Transverse colon (tissue), 4 donors: Measurements from ENCODE around the gene UGT1A5. TPM values are rescaled to one million over a fixed set of nuclear protein-coding genes. Genes with fewer than 3 reads are reported as not detected.

Source experiments
- DNase-seq: peaks from one replicate; pipeline ENCODE4 v3.0.0-alpha.2; 2019
- H3K27ac ChIP-seq, 4 donors: fragments of 200-600 bp; sonication (generic); 2 replicates each; pipeline ENCODE4 v1.5.1; 2016 to 2018; ENCODE audit warnings: inconsistent platforms in 4 of 4
- H3K27me3 ChIP-seq: fragments of 200-600 bp; sonication (generic); 2 replicates; pipeline ENCODE4 v1.5.1; 2017; ENCODE audit warnings: inconsistent platforms
- H3K36me3 ChIP-seq, 4 donors: fragments of 200-600 bp; sonication (generic); 2 replicates each; pipeline ENCODE4 v1.5.1; 2017 to 2019; ENCODE audit warnings: inconsistent platforms in 4 of 4
- H3K4me1 ChIP-seq, 4 donors: fragments of 200-600 bp; sonication (generic); 2 replicates each; pipeline ENCODE4 v1.5.1; 2017 to 2020; ENCODE audit warnings: inconsistent platforms in 4 of 4
- H3K4me3 ChIP-seq, 4 donors: fragments of 200-600 bp; sonication (generic); 1 replicate in 1 of 4; 2 replicates in 3 of 4; pipeline versions ENCODE4 v1.5.1 to v1.6.1; 2017 to 2019; ENCODE audit warnings: inconsistent platforms in 4 of 4
- H3K9me3 ChIP-seq, 2 donors: fragments of 200-600 bp; sonication (generic); 2 replicates each; pipeline ENCODE4 v1.5.1; 2017 to 2019; ENCODE audit warnings: inconsistent platforms in 2 of 2
- CTCF ChIP-seq, 5 experiments: fragments of 200-600 bp in 3 of 5; fragments of 450-650 bp in 2 of 5; sonication (generic) in 3 of 5; IDR thresholded peaks; 1 replicate in 2 of 5; 2 replicates in 3 of 5; pipeline ENCODE4 v1.5.1; 2016 to 2017; ENCODE audit warnings: antibody characterized with exemption in 5 of 5, inconsistent platforms in 3 of 5, mild to moderate bottlenecking in 2 of 5, moderate library complexity in 1 of 5
- EP300 ChIP-seq: sonication (generic); formaldehyde crosslinking; IDR thresholded peaks from one replicate; pipeline ENCODE4 v1.6.1; 2017; ENCODE audit warnings: antibody characterized with exemption, low read depth
- POLR2A ChIP-seq: fragments of 450-650 bp; IDR thresholded peaks from one replicate; pipeline ENCODE4 v1.6.1; 2016; ENCODE audit warnings: antibody characterized with exemption, mild to moderate bottlenecking, moderate library complexity
- POLR2AphosphoS5 ChIP-seq, 3 donors: sonication (generic); formaldehyde crosslinking; IDR thresholded peaks; one replicate each; pipeline ENCODE4 v1.6.1; 2016; ENCODE audit warnings: antibody characterized with exemption in 3 of 3
- WGBS, 2 donors: methylation state at CpG; one replicate each; pipeline ENCODE4 v1.1.5; 2018; ENCODE audit warnings: low coverage in 1 of 2; 5-methylcytosine and 5-hydroxymethylcytosine counted together
- in situ Hi-C, 4 donors: fragments of 200-750 bp; cut with MboI; loops; one replicate each; pipeline versions ENCODE4 v1.15.0 to v1.15.1; 2017; ENCODE audit warnings: low sequenced_read_pairs in 3 of 4, low pct_ligation_motif_present in 1 of 4, low pct_unique_long_range_greater_than_20kb in 1 of 4
- intact Hi-C: fragments of 100-400 bp; cut with DNase I; formaldehyde crosslinking; loops from one replicate; pipeline ENCODE4 v1.15.1; 2023; ENCODE audit warnings: low total_unique reads
- total RNA-seq, 4 donors: library from RNA; depleted of rRNA; stranded (reverse); fragments of >200 nt; gene quantifications; one replicate each; pipeline ENCODE4 v1.1.0, GENCODE V29; 2016

UGT1A5 gene
- total RNA-seq, 4 donors from 2014 or later, result 3.2 to 18.3 (median 7.9) TPM

GRCh38 chr2:233822101-233822771, 109.5 kb downstream of the UGT1A5 start:
- peak; percentile 3 for DNase-seq
- TF ChIP-seq EP300 (no peak), POLR2A (no peak), POLR2AphosphoS5 (IDR thresholded peaks at IDR 0.05) (no peak), CTCF (IDR thresholded peaks at IDR 0.05) (no peak)
- peaks cover 0 to 3% of the 10 kb centered on the region in 2 donors for H3K9me3 ChIP-seq
- in situ Hi-C loops (no loop called here), intact Hi-C loops (no loop called here)
- H3K27ac ChIP-seq, result no peak overlapping the region
- H3K4me3 ChIP-seq, result no peak overlapping the region
- no peaks in the 10 kb centered on the region for H3K36me3 ChIP-seq
- no peaks in the 10 kb centered on the region for H3K27me3 ChIP-seq
- WGBS, 2 donors, result 84% methylated on average over 18 of the region's 21 CpGs; no CpG with 5 or more reads in 1 of the 2 donors
- no peaks in the 10 kb centered on the region for H3K4me1 ChIP-seq

Other genes starting within 250 kb of the UGT1A5 start
- gene USP40, start 146.1 kb upstream of the UGT1A5 start, total RNA-seq, result 100 to 1,000 TPM in 1 of 4 donors, 10 to 100 TPM in 3; 30.7 to 113 (median 41.3) TPM
- 10 to 100 TPM in 2 of 4 donors, 1 to 10 TPM in 2; 1.1 to 15.1 (median 9.4) TPM for gene UGT1A8, start 95.3 kb upstream of the UGT1A5 start, total RNA-seq
- gene UGT1A10, start 76.5 kb upstream of the UGT1A5 start, total RNA-seq, result 10 to 100 TPM; 54.2 to 87.5 (median 54.9) TPM
- 10 to 100 TPM in 3 of 4 donors, 1 to 10 TPM in 1; 4.6 to 18.7 (median 10.5) TPM for gene UGT1A9, start 41.0 kb upstream of the UGT1A5 start, total RNA-seq
- gene UGT1A7, start 31.0 kb upstream of the UGT1A5 start, total RNA-seq, result 10 to 100 TPM in 3 of 4 donors, 1 to 10 TPM in 1; 3.4 to 55.3 (median 18.2) TPM
- gene UGT1A6, start 20.0 kb upstream of the UGT1A5 start, total RNA-seq, result 10 to 100 TPM; 13.5 to 40.2 (median 18.1) TPM
- 1 to 10 TPM; 2.0 to 9.0 (median 4.9) TPM for gene UGT1A4, start 5.8 kb downstream of the UGT1A5 start, total RNA-seq
- 1 to 10 TPM in 3 of 4 donors, not detected in 1; 2.6 to 3.2 (median 2.6) TPM for gene UGT1A3, start 16.1 kb downstream of the UGT1A5 start, total RNA-seq
- gene UGT1A1, start 47.4 kb downstream of the UGT1A5 start, total RNA-seq, result 10 to 100 TPM in 1 of 4 donors, 1 to 10 TPM in 3; 4.4 to 11.3 (median 6.9) TPM
- under 1 TPM in 1 of 4 donors, not detected in 3; 0.14 TPM for gene MROH2A, start 65.4 kb downstream of the UGT1A5 start, total RNA-seq
- gene HJURP, start 141.6 kb downstream of the UGT1A5 start, total RNA-seq, result 10 to 100 TPM in 1 of 4 donors, 1 to 10 TPM in 2, not detected in 1; 1.9 to 29.5 (median 2.1) TPM
- not detected for gene TRPM8, start 204.5 kb downstream of the UGT1A5 start, total RNA-seq